Daoy (cell line): Measurements from ENCODE around the gene ARHGAP26. TPM values are rescaled to one million over a fixed set of nuclear protein-coding genes. Genes with fewer than 3 reads are reported as not detected.

ENCODE experiments used
- DNase-seq: peaks from one replicate; pipeline ENCODE4 v3.0.0-alpha.2; 2015; ENCODE audit warnings: low read depth
- total RNA-seq: library from RNA; depleted of rRNA; stranded (reverse); fragments of >200 nt; shearing (Covaris generic); gene quantifications from 2 replicates; pipeline ENCODE4 v1.2.3, GENCODE V29; 2014

Gene ARHGAP26
- total RNA-seq, 1 experiment from 2014 or later, result 7.7 TPM

DNA sequence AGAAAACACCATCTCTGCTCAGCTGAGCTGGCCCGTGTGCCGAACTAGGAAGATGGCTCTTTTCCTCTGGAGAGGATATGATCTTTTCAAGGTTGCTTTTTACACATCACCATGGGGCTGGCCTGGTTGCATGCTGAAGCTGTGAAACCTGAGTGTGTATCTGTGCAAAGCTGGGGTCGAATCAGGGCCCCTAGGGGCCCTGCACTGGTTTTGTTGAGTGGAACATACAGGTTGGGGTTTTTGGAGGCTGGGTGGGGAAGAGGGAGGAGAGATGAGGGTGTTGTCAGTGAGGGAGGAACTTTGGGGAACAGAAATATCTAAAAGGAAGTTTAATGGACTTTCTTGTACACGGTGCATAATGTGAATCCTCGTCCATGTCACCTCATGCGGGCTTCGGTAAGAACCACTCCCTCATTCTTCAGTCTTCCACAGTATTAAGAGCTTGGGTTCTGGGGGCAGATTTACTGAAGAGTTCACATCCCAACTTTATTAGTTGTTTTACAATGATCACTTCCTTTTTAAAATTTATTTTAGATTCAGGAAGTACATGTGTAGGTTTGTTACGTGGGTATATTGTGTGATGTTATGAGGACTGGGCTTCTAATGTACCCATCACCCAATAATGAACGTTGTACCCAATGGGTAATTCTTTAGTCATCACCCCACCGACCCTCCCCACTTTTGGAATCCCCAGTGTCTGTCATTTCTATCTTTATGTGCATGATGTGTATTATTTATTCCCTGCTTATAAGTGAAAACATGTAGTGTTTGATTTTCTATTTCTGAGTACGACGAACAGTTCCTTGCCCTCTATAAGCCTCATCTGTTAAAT lies 395.1 kb downstream of the ARHGAP26 start:
- no peak for DNase-seq

DNA sequence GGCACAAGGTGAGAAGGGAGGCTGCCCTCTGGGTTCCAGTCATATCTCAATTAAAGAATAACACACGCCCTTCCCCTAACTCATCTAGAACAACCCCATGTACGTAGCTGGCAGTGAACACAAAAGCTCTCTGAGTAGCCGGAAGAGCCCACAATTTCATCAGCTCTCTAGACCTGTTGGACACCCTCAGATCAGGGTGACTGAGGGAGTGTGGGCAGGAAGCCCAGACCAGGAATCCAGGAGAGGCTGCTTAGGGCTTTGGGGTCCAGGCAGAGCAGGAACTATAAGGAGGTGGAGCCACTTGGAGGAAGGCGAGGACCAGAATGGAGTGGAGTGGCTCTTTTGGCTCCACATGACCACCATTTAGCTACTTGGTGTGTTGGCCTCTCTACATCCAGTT lies 395.9 kb downstream of the ARHGAP26 start:
- DNase-seq, result no peak

DNA sequence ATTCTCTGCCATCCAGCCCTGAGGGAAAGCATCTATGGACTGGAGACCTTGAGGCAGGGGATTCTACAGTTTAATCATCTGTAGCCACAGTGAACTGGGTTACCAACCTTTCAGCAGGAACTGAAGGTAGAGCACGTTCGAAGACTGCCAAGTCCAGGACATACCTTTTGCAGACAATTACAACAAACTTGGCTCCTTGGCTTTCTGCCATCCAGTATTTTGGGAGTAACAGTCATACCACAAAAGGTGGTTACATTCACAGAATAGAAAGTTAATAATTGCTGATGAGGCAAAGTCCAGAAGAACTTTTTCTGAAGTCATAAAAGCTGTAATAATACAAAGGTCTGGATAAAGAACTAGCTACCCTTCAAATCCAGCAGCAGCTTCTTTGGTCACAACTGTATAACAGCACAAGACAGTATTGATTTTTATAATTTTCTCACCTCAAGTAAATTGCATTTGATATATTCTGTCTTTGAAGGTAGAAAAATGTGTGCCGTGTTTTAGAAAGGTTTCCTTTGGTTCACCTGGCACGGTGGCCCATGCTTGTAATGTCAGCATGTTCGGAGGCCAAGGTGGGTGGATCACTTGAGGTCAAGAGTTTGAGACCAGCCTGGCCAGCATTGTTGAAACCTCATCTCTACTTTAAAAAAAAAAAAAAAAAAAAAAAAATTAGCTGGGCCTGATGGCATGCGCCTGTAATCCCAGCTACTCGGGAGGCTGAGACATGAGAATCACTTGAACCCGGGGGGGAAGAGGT lies 396.7 kb downstream of the ARHGAP26 start:
- no peak for DNase-seq

DNA sequence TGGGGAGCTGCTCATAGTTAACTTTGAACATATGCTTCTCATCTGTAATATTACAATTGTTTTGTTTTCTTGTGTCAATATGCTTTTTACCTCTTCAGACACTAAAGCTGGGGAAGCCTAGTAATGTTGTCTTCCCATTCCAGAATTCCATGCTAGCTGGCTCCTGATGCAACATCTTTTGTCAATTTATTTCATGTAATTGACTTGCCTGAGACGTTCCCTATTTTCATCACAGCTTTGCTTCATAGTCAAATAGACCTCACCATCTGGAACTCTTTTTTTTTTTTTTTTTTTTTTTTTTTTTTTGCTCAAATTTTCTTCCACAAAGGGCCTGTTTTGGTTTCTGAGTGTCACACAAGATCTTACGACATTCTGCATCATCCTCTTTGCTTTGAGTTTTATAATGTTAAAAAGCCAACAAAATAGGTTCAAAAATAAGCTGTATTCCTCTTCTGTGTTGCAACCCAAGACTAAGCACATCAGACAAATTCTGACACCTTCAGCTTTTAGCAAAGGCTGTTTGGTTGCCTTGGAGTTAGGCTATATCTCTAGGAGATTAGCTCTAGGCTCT lies 398.1 kb downstream of the ARHGAP26 start:
- no peak for DNase-seq

DNA sequence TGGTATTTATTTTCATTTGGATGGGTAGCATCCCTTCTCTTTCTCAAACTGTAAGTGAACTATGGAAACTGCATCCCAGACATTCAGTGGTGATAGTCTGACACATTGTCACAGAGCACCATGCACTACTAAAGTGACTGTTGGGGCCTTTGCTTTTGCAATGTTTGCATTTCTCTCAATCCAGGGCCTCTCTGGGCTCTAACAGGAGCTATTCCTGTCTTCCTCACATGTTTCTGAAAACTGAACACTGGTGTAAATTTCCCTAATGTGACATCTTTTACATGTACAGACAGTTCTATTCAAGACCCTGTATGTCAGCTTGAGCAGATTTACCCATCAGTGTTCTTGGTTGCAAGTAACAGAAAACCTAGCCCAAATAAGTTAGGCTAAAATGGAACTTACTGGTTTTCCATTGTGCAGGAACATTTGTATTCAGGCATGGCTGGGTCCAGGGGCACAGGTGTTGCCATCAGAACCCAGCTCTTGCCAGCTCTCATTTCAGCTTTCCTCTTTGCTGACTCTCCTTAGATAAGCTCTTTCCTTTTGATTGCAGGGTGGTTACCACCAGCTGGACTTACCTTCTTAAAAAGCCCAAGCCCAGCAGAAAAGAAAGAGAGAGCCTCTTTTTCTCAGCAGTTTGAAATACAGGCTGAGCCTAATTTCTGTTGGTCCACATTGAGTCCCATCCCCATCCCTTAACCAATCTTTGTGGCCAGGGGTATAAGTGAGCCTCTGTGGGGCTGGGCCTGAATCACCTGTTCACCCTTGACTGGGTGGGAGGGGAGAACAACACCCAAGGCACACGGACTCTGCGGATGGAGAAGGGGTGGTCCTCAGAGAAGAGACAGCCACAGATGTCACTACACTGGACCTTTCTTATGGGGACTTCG lies 399.0 kb downstream of the ARHGAP26 start:
- DNase-seq, result no peak

DNA sequence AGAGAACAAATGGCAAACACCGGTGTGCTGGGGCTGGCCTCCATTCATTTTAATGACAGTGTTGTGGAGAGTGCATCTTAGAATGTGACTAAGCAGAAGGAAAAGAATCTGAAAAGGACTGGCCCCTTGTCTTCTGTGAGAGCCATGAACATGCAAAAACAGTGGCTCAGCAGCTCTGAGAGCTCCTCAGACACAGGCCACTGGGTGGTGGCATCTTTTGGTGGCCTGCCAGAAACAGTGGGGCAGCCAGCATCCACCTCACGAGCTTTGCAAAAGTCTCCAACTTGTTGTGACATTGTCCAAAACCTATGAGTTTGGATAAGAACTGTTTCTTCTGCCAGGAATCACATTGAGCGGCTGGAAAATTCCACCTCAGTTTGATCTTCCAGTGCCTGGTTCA lies 399.9 kb downstream of the ARHGAP26 start:
- no peak for DNase-seq

DNA sequence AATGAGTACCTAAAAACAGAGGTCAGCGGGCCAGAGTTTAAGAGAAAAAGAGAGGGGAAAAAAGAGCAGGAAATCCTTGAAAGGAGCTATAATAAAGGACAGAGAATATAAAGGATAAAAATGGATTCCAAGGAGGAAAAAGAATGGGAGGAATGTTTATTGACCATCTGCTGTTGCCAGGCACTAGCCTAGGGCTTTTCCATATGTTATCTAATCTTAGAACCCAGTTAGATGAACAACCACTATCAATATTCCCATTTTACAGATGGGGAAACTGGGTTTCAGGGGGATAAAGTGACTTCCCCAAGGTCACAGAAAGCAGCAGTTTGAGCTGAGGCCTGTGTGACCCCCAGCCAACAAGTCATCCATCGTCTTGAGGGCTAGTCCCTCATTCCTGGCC lies 400.8 kb downstream of the ARHGAP26 start:
- no peak for DNase-seq

DNA sequence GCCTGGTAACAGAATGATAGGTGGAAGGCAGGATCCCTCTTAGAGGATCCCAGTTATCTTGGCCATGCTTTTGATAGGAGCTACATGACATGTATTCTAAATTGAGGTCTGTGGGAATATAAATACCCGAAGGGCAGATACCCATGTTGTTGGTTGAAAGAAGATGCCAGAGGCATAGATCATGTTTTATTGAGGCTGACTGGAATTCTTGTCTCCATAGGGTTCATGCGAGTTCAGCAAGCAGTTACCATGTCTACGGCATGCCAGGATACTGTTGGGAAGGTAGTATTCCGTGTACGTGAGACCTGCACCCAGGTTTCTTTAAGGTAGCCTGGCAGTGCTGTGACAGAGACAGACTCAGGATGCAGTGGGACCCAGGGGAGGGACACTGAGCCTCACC lies 402.6 kb downstream of the ARHGAP26 start:
- no peak for DNase-seq

DNA sequence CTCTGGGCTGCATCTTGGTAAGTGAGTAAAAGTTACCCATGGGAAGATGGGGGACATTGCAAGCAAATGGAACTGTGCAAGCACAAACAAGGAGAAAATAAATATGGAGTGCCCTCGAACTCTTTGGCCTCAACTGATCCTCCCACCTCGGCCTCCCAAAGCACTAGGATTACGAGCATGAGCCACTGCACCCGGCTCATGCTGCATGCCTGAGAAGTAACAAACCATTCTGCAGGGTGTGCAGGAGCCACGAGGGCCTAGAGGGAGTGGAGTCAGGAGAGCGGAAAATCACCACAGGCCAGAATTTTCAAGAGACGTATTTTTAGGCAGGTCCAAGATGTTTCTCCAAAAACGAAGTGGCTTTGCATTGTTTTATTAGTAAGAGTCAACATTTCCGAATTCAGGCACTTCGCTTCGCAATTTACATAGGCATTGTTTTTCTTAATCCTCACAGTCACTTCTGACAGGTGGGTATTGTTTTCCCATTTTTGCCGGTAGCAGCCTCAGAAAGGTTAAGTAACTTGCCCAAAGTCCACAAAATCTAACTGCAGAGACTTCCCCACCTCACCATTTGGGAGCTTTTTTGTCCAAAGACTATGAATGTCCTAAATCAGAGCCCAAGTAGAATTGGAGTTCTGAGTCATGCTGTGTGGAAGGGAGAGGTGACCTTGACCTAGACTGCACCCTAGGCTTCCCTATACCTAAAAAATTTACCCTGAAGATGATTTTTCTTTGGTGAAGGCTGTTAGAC lies 403.1 kb downstream of the ARHGAP26 start:
- no peak for DNase-seq

DNA sequence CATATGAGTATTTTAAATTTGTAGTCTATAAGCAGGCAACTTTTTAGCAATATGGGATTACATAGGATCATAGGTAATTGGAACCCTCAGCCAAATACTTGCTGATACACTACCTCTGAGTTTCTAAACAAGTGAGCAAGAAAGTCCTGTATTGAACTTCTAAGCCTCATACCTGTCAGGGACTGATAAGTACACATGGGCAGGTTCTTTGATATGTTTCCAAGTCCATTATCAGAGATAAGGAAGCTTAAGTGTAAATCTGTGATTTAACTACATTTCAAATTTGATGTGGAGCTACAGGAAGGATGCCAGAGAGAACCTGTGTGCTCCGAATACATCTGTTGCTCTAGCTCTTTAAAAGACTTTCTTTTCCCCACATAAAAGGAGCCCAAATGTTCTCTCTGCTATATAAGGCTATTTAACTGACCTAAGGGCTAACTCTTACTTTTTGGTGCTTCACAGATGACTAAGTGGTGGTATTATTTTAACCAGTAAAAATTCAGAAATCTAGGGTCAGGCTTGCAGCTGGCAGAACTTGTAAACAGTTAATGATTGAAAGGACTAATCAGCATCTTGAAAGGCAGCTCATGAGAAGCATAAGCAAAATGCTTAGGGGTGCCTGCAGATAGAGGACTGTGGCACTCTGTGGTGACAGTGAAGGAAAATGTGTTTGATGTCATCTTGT lies 404.7 kb downstream of the ARHGAP26 start:
- no peak for DNase-seq

DNA sequence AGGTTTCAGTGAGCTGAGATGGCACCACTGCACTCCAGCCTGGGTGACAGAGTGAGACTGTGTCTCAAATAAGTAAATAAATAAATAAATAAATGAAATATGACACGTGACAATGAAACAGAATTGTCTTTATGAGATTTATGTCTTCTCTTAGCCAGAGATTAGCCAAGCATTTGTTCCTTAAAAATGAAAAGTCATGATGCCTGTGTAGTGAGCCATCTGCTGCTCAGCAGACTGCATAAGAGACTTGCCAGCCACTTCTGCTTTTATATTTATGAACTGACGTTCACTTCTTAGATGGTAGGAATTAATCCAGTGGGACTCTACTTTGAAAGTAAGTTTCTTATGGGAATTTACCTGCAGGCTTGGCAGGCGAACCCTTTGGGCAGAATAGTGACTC lies 405.9 kb downstream of the ARHGAP26 start:
- DNase-seq, result no peak

DNA sequence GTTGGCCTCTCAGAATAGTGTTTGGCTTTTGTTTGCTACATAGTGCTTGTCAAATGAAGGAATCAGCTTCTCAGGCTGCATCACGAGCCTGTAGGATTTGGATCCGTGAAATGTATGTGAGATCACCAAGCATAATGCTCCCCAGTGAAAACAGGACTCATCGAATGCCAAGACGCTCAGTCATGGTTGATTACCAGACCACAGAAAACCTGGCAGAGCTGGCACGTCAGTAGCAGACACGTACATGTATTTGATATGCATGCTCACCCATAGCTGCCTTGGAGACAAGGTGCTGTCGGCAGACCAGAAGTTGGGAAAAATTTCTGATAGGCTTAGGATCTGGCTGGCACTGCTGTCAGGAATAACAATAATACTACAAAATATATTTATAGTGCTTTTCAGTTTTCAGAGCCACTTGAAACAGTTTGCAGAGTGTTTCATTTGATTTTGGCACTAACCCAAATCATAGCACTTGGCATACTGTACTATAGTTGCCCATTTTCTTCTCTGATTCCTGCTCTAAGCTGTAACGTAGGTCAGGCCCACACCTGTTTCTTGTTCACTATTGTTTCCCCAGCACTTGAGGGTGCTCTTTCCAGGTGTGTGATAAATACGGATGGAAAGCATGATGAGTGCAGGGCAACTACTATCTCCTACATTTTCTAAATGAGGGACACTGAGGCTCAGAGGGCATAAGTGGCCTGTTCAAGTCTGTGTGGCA lies 407.2 kb downstream of the ARHGAP26 start:
- DNase-seq, result peak; percentile 99

DNA sequence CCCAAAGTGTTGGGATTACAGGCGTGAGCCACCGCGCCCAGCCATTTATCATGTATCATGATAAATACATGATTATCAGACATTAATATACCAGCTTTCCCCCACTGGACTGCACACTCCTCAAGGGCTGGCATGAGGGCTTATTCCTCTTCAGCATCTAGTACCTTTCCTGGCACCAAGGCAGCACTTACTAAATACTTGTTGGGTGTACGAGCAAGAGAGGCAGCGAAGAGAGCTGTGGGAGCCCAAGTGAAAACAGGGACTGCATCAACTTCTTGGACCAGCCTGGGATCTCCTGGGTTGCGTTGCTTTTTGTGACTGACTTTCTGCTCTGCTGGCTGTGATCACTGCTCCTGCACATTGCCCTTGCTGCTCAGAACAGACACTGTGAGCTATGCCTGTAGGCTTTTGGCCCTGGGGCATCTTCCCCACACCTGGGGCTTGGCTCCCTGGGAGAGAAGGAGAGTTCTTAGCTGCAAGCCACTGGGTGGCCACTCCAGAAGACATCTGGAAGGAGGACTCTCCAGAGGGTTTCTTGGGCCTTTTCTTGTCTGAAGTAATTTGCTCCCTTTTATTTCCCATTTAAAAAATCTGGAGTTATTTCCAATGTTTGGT lies 409.1 kb downstream of the ARHGAP26 start:
- DNase-seq, result no peak

DNA sequence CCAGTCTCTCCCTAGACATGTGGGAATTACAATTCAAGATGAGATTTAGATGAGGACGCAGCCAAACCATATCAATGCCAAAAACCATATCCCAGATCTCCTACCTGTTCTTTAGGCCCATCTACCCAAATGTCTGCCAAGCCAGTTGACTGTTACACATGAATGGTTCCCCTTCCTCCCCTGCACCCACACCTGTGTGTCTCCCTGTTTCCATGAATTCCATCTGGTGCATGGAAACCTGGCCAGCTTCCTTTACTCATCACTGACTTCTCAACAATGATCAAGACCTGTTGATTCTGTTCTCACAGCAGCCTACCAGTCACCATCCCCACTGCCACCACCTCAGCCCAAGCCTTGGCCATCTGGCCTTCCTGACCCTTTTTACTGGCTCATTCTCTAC lies 410.6 kb downstream of the ARHGAP26 start:
- DNase-seq, result no peak

DNA sequence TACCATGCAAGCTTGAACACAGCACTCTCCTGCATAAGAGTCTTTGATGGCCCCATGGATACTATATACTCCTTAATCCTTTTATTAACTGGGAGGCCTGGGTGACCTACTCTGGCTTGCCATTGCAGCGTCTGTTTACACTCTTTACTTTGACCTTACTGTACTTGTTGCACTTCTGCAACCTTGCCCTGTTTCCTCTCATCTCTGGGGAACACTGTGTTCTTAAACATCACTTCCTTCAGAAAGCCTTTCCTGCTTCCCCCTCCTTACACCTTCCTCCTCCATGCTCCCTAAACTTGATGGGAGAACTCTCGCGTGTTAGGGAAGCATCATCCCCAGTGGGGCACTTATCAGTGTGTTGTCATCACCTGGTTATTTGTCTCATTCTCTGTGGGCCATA lies 411.0 kb downstream of the ARHGAP26 start:
- no peak for DNase-seq

DNA sequence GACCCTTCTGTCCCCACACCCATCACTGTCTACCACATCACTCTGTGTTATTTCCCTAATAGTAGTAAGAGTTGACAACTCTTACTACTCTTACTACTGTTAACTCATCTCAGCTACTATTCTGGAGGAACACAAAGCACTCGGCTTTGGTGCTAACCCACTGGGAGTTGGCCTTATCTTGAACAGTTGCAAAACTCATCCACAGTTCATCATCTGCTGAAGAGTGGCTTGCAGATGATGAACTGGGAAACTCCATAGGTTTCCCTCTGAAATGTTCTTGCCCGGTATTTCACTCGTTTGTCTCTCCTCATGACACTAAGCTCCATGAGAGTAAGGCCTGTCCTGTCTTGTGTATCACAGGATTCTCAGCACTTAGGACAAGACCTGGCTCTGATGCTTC lies 411.9 kb downstream of the ARHGAP26 start:
- no peak for DNase-seq

DNA sequence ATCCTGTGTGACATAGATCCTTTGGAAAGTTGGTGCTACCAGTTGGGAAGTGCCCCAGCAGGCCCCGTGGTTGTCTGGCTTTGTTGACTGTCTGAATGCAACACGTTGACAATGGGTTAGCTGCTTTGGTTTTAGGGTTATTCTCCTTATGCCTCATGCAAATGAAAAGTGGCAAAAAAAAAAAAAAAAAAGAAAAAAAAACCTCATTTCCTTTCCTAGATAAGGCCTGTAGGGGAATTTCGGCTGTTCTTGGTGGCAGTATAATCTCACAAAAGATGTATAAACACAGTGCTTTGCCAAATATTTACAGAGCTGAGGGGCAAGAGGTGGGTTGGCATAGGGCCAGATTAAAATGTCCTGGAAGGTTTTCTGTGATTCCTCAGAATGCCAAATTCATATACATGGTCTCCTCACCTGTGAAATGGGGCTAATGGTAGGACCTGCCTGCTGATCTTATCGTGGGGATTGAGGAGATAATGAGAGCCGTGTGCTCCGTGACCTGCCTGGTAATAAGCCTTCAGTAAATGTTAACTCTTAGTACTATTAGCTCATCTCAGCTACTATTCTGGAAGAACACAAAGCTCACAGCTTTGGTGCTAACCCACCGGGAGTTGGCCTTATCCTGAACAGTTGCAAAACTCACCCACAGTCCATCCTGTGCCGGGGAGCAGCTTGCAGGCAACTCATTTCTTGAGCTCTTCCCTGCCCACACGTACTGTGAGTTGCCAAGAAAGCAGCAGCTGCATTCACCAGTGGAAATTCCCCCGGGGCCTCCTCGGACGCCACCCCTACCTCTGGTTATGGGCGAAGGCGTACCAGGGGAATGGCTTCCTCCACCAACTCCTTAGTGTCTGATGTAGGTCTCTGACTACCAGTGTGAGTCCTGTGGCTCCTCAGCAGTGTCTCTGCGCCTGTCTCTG lies 413.0 kb downstream of the ARHGAP26 start:
- DNase-seq, result peak; percentile 77

DNA sequence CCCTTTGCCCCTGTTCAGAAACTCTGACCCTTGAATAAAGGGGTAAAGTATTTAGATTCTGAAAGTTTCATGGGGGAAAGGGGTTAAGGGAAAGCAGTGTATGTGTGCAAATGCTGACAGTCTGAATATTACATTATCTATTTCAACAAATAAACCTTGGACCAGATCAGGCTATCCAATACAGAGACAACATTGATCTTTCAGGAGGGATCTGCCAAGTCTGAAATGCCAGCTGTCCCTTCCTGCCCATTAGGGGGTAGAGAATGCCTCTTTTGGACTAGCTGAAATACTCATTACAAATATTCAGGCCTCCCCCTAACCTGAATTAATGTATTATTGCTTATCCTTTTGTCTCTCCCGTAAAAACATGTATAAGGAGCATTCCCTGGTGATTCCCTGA lies 413.8 kb downstream of the ARHGAP26 start:
- DNase-seq, result no peak
